H1 (cell line): Measurements from ENCODE around the gene GLDC.

ENCODE experiments used
- CBX5 ChIP-seq: fragments of 300-800, 300-1000 bp; sonication (generic); IDR thresholded peaks from 2 replicates; pipeline ENCODE4 v1.7.1; 2016; ENCODE audit warnings: antibody characterized with exemption, low read length, low read depth
- CTCF ChIP-seq, 3 experiments: IDR thresholded peaks; 1 replicate in 2 of 3; 2 replicates in 1 of 3; pipeline versions ENCODE4 v1.5.1 to v1.6.1; 2011; ENCODE audit warnings: low read length in 3 of 3, mild to moderate bottlenecking in 3 of 3, inconsistent platforms in 2 of 3, low read depth in 1 of 3, moderate library complexity in 1 of 3; ENCODE audit not compliant: insufficient read depth in 1 of 3; ENCODE audit errors: control extremely low read depth in 1 of 3
- EZH2 ChIP-seq: fragments of 200-600 bp; sonication (generic); IDR thresholded peaks from 2 replicates; pipeline ENCODE4 v1.7.1; 2012; ENCODE audit warnings: low read depth, mild to moderate bottlenecking, moderate library complexity, low read length, inconsistent platforms; ENCODE audit not compliant: severe bottlenecking
- GABPA ChIP-seq: IDR thresholded peaks from 2 replicates; pipeline ENCODE4 v1.6.1; 2011; ENCODE audit warnings: mild to moderate bottlenecking, low read length, moderate library complexity, borderline replicate concordance; ENCODE audit not compliant: insufficient read depth
- GTF2F1 ChIP-seq: IDR thresholded peaks from 2 replicates; pipeline ENCODE4 v1.6.1; 2012; ENCODE audit warnings: low read depth, low read length, improper control_type of control experiment, borderline replicate concordance
- JUN ChIP-seq: IDR thresholded peaks from 2 replicates; pipeline ENCODE4 v1.6.1; 2011; ENCODE audit warnings: low read depth, mild to moderate bottlenecking, improper control_type of control experiment, low read length
- POLR2A ChIP-seq, 2 experiments: IDR thresholded peaks; 1 replicate in 1 of 2; 2 replicates in 1 of 2; pipeline ENCODE4 v1.6.1; 2011; ENCODE audit warnings: low read depth in 2 of 2, low read length in 2 of 2, mild to moderate bottlenecking in 2 of 2; ENCODE audit errors: control extremely low read depth in 1 of 2
- POLR2AphosphoS5 ChIP-seq: IDR thresholded peaks from 2 replicates; pipeline ENCODE4 v1.6.1; 2011; ENCODE audit warnings: low read depth, low read length
- RXRA ChIP-seq: IDR thresholded peaks from 2 replicates; pipeline ENCODE4 v1.6.1; 2011; ENCODE audit warnings: low read depth, mild to moderate bottlenecking, low read length, moderate library complexity; ENCODE audit not compliant: insufficient read depth
- SP1 ChIP-seq: IDR thresholded peaks from 2 replicates; pipeline ENCODE4 v1.6.1; 2011; ENCODE audit warnings: low read depth, low read length
- TCF12 ChIP-seq: IDR thresholded peaks from 2 replicates; pipeline ENCODE4 v1.6.1; 2011; ENCODE audit warnings: low read depth, mild to moderate bottlenecking, low read length
- USF2 ChIP-seq: IDR thresholded peaks from 2 replicates; pipeline ENCODE4 v1.6.1; 2011; ENCODE audit warnings: low read length, improper control_type of control experiment

- no peak for TF ChIP-seq POLR2A (IDR thresholded peaks at IDR 0.05; ENCODE audit: control extremely low read depth in 1 of 2, low read depth in 2 of 2, low read length in 2 of 2)
- TF ChIP-seq CTCF (IDR thresholded peaks at IDR 0.05; ENCODE audit: control extremely low read depth in 1 of 3, insufficient read depth in 1 of 3, low read depth in 1 of 3, low read length in 3 of 3), result no peak
- no peak for TF ChIP-seq TCF12
- no peak for TF ChIP-seq CBX5
- no peak for TF ChIP-seq POLR2AphosphoS5
- no peak for TF ChIP-seq GTF2F1
- no peak for TF ChIP-seq EZH2
- TF ChIP-seq USF2, result no peak
- no peak for TF ChIP-seq JUN
- TF ChIP-seq RXRA, result no peak
- TF ChIP-seq SP1, result no peak
- TF ChIP-seq GABPA, result no peak
Measured at GRCh38 chr9:6646293-6646636, 736 bp upstream of the GLDC start.
